ENCODE results near the gene REM2. TPM values are rescaled to one million over a fixed set of nuclear protein-coding genes. Genes with fewer than 3 reads are reported as not detected.

Gene REM2
- total RNA-seq, 1 donor = 2.1 TPM

GRCh38 chr14:22915886-22916521 is 33.0 kb downstream of the REM2 start:
- H3K9me3 ChIP-seq (ENCODE audit: low read depth, low read length) = no peaks in the 10 kb centered on the region
- H3K27me3 ChIP-seq (ENCODE audit: insufficient read depth, low read length) = no peaks in the 10 kb centered on the region
- peaks cover 52% of the 10 kb centered on the region for H3K4me1 ChIP-seq (ENCODE audit: insufficient read depth, low read length)
- H3K4me3 ChIP-seq (ENCODE audit: low read length) = no peak overlapping the region

- H3K27me3 ChIP-seq (ENCODE audit: insufficient read depth, low read length) = no peaks in the 10 kb centered on the region
- no peaks in the 10 kb centered on the region for H3K9me3 ChIP-seq (ENCODE audit: low read depth, low read length)
- peak within 1 kb of the TSS; percentile 99 for H3K4me3 ChIP-seq (ENCODE audit: low read length)
- peaks cover 52% of the 10 kb centered on the region for H3K4me1 ChIP-seq (ENCODE audit: insufficient read depth, low read length)
Observed at GRCh38 chr14:22918804-22919600, 36.0 kb downstream of the REM2 start, which contains the start of gene RBM23. RBM23 (minus strand) TSS chr14:22919149.

- Histone ChIP-seq H3K27me3 (ENCODE audit: insufficient read depth, low read length) (no peaks in the 10 kb centered on the region), H3K4me3 (ENCODE audit: low read length) (peak overlapping the region; percentile 36), H3K4me1 (ENCODE audit: insufficient read depth, low read length) (peaks cover 47% of the 10 kb centered on the region), H3K9me3 (ENCODE audit: low read depth, low read length) (no peaks in the 10 kb centered on the region)
Observed at GRCh38 chr14:22919601-22919921, 36.5 kb downstream of the REM2 start.

GRCh38 chr14:22920697-22921096 is 37.7 kb downstream of the REM2 start:
- Histone ChIP-seq H3K4me1 (ENCODE audit: insufficient read depth, low read length) (peaks cover 35% of the 10 kb centered on the region), H3K27me3 (ENCODE audit: insufficient read depth, low read length) (no peaks in the 10 kb centered on the region), H3K9me3 (ENCODE audit: low read depth, low read length) (no peaks in the 10 kb centered on the region), H3K4me3 (ENCODE audit: low read length) (no peak overlapping the region)

GRCh38 chr14:22922294-22922693 is 39.3 kb downstream of the REM2 start:
- Histone ChIP-seq H3K4me3 (ENCODE audit: low read length) (no peak overlapping the region), H3K9me3 (ENCODE audit: low read depth, low read length) (no peaks in the 10 kb centered on the region), H3K4me1 (ENCODE audit: insufficient read depth, low read length) (peaks cover 23% of the 10 kb centered on the region), H3K27me3 (ENCODE audit: insufficient read depth, low read length) (no peaks in the 10 kb centered on the region)

GRCh38 chr14:22923746-22924145 is 40.7 kb downstream of the REM2 start:
- Histone ChIP-seq H3K4me1 (ENCODE audit: insufficient read depth, low read length) (peaks cover 26% of the 10 kb centered on the region), H3K4me3 (ENCODE audit: low read length) (no peak overlapping the region), H3K9me3 (ENCODE audit: low read depth, low read length) (no peaks in the 10 kb centered on the region)

GRCh38 chr14:22925513-22925912 is 42.5 kb downstream of the REM2 start:
- no peaks in the 10 kb centered on the region for H3K27me3 ChIP-seq (ENCODE audit: insufficient read depth, low read length)
- peaks cover 25% of the 10 kb centered on the region for H3K4me1 ChIP-seq (ENCODE audit: insufficient read depth, low read length)
- H3K4me3 ChIP-seq (ENCODE audit: low read length) = no peak overlapping the region
- no peaks in the 10 kb centered on the region for H3K9me3 ChIP-seq (ENCODE audit: low read depth, low read length)

More at GRCh38 chr14:22923746-22924145, 40.7 kb downstream of the REM2 start:
- no peaks in the 10 kb centered on the region for H3K27me3 ChIP-seq (ENCODE audit: insufficient read depth, low read length)

- Histone ChIP-seq H3K9me3 (ENCODE audit: low read depth, low read length) (no peaks in the 10 kb centered on the region), H3K4me3 (ENCODE audit: low read length) (no peak overlapping the region), H3K4me1 (ENCODE audit: insufficient read depth, low read length) (peaks cover 28% of the 10 kb centered on the region), H3K27me3 (ENCODE audit: insufficient read depth, low read length) (no peaks in the 10 kb centered on the region)
Observed at GRCh38 chr14:22926316-22926715, 43.3 kb downstream of the REM2 start.

GRCh38 chr14:22928237-22929103 is 45.4 kb downstream of the REM2 start:
- Histone ChIP-seq H3K4me3 (ENCODE audit: low read length) (peak overlapping the region; percentile 72), H3K27me3 (ENCODE audit: insufficient read depth, low read length) (no peaks in the 10 kb centered on the region), H3K9me3 (ENCODE audit: low read depth, low read length) (no peaks in the 10 kb centered on the region), H3K4me1 (ENCODE audit: insufficient read depth, low read length) (peaks cover 28% of the 10 kb centered on the region)

- H3K4me1 ChIP-seq (ENCODE audit: insufficient read depth, low read length) = peaks cover 28% of the 10 kb centered on the region
- H3K27me3 ChIP-seq (ENCODE audit: insufficient read depth, low read length) = no peaks in the 10 kb centered on the region
- H3K4me3 ChIP-seq (ENCODE audit: low read length) = peak within 1 kb of the TSS; percentile 72
- H3K9me3 ChIP-seq (ENCODE audit: low read depth, low read length) = no peaks in the 10 kb centered on the region
Observed at GRCh38 chr14:22929104-22929960, 46.3 kb downstream of the REM2 start, which contains the start of gene PRMT5. PRMT5 (minus strand) TSS chr14:22929376; CDS start chr14:22929361, 15 bp downstream.

GRCh38 chr14:22929961-22930364 is 46.9 kb downstream of the REM2 start:
- Histone ChIP-seq H3K9me3 (ENCODE audit: low read depth, low read length) (no peaks in the 10 kb centered on the region), H3K4me1 (ENCODE audit: insufficient read depth, low read length) (peaks cover 28% of the 10 kb centered on the region), H3K4me3 (ENCODE audit: low read length) (peak overlapping the region; percentile 72), H3K27me3 (ENCODE audit: insufficient read depth, low read length) (no peaks in the 10 kb centered on the region)

GRCh38 chr14:22932146-22932545 is 49.1 kb downstream of the REM2 start:
- H3K27me3 ChIP-seq (ENCODE audit: insufficient read depth, low read length) = no peaks in the 10 kb centered on the region

GRCh38 chr14:22935156-22935555 is 52.1 kb downstream of the REM2 start:
- no peaks in the 10 kb centered on the region for H3K27me3 ChIP-seq (ENCODE audit: insufficient read depth, low read length)
- peaks cover 6% of the 10 kb centered on the region for H3K4me1 ChIP-seq (ENCODE audit: insufficient read depth, low read length)
- no peaks in the 10 kb centered on the region for H3K9me3 ChIP-seq (ENCODE audit: low read depth, low read length)
- H3K4me3 ChIP-seq (ENCODE audit: low read length) = no peak overlapping the region

More at GRCh38 chr14:22932146-22932545, 49.1 kb downstream of the REM2 start:
- Histone ChIP-seq H3K4me1 (ENCODE audit: insufficient read depth, low read length) (peaks cover 27% of the 10 kb centered on the region), H3K4me3 (ENCODE audit: low read length) (no peak overlapping the region), H3K9me3 (ENCODE audit: low read depth, low read length) (no peaks in the 10 kb centered on the region)
